AG20443 (cell line): Measurements from ENCODE around the gene MYO1E.
A peak's percentile ranks its signal among the peaks of the same experiment; 100 is the strongest.
"Not testable (repeated sequence)": the region's sequence is repeated elsewhere in the genome, so short reads cannot be mapped to it uniquely, and the experiment has no call there.

Experiments used
- DNase-seq: peaks from one replicate; pipeline ENCODE4 v3.0.0; 2012; ENCODE audit warnings: low spot score, mixed read lengths

The MYO1E gene

DNA sequence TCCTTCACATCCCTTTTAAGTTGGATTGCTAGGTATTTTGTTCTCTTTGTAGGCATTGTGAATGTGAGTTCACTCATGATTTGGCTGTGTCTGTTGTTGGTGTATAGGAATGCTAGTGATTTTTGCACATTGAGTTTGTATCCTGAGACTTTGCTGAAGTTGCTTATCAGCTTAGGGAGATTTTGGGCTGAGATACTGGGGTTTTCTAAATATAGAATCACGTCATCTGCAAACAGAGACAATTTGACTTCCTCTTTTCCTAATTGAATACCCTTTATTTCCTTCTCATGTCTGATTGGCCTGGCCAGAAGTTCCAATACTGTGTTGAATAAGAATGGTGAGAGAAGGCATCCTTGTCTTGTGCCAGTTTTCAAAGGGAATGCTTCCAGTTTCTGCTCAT lies 245.4 kb downstream of the MYO1E start:
- DNase-seq: not testable (repeated sequence)

- DNase-seq: not testable (repeated sequence)
Measured at GRCh38 chr15:59125683-59126082, 247.0 kb downstream of the MYO1E start.

GRCh38 chr15:59124261-59124660 lies 248.4 kb downstream of the MYO1E start:
- DNase-seq: no peak

- DNase-seq: no peak
Measured at GRCh38 chr15:59120937-59121336, 251.7 kb downstream of the MYO1E start.

DNA sequence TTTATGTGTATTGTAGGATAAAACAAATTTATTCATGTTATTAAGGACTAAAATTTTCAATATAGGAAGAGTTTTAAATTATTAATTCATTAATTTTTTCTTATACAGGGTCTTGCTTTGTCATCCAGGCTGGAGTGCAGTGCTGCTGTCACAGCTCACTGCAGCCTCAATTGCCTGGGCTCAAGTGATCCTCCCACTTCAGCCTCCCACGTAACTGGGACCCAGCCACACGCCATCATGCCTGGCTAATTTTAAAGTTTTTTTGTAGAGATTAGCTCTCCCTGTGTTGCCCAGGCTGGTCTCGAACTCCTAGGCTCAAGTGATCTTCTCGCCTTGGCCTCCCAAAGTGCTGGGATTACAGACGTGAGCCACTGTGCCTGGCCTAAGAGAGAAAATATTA lies 253.0 kb downstream of the MYO1E start:
- DNase-seq: no peak

GRCh38 chr15:59116771-59117170 lies 255.9 kb downstream of the MYO1E start:
- no peak for DNase-seq

GRCh38 chr15:59116141-59116540 lies 256.5 kb downstream of the MYO1E start:
- DNase-seq: peak; percentile 69

DNA sequence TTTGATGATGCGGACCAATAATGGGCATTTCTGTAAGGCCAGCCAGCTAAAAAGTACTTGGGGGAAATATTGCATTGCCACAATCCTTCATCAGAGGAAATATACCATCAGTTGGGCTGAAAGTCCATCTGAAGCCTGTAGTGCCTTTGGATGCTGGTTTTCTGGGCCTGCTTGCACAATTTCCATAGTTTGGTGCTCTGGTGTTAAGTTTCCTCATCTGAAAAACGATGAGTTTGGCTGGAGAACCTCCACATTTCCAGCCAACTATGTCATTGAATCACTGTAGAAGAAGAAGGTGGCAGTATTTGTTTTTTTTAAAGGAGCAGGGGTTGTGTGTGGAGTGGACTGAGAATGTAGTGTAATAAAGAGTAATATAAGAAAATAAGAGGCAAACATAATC lies 257.6 kb downstream of the MYO1E start:
- no peak for DNase-seq

DNA sequence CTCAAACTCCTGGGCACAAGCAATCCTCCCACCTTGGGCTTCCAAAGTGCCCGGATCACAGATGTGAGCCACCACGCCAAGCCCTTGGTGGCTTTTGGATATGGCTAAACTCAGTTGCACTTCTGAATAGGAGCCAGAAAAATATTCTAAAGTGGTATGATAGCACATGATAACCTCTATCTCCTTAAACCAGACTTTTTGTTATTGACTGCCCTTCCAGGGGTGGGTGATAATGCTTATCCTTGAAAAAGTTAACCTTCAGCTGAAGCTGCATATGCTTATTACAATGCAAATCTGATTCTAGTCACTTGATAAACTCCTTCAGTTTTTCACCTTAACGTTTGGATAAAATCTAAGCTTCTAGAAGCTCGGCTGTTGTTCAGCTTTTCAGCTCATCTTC lies 261.4 kb downstream of the MYO1E start:
- no peak for DNase-seq

- no peak for DNase-seq
Measured at GRCh38 chr15:59105854-59106253, 266.8 kb downstream of the MYO1E start.

- peak; percentile 98 for DNase-seq
Measured at GRCh38 chr15:59104912-59105732, 267.5 kb downstream of the MYO1E start, which contains the start of gene CCNB2. Gene CCNB2 (plus strand): TSS chr15:59105146. CDS start chr15:59105269, 123 bp downstream.

DNA sequence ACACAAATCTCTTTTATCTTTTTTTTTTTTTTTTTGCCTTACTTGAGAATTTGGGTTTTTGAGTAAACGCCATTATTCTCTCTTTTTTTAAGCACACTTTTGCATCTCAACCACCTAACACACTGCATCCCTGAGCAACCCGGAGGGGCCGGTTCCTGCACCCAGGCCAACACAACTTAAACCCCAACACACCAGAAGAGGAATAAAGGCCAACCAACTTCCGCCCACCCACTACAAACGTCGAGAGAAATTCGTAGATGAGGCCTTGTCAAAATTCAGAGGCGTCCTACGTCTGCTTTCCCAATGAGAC lies 268.1 kb downstream of the MYO1E start:
- DNase-seq: no peak

GRCh38 chr15:59099162-59099685 lies 273.4 kb downstream of the MYO1E start:
- DNase-seq: no peak

- DNase-seq: no peak
Measured at GRCh38 chr15:59096429-59096828, 276.2 kb downstream of the MYO1E start.

- no peak for DNase-seq
Measured at GRCh38 chr15:59094077-59094476, 278.6 kb downstream of the MYO1E start.

DNA sequence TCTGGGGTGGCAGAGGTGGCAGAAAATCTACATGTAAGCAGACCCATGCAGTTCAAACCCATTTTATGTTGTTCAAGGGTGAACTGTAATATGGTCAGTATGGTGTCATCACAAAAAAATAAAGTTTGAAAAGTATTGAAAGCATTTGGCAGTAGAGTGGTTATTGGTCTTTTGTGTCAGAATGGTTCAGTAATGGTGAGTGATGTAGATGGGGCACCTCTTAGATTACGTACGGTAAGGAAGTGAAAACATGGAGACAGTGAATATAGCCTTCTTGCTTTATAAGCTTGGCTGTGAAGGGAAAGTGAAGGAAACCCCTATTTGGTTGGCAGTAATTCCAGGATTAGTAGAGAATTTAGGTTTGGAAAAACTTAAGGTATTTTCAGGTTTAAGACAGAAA lies 284.9 kb downstream of the MYO1E start:
- DNase-seq: no peak
